HepG2 (cell line): ENCODE results near the gene PPM1H. TPM values are rescaled to one million over a fixed set of nuclear protein-coding genes. Genes with fewer than 3 reads are reported as not detected.

Experiments
- ATAC-seq: fragments of 200-7000 bp; cut with Tn5 transposase; 3 replicates; pipeline ENCODE4 v1.9.1; 2020; ENCODE audit warnings: mild to moderate bottlenecking, moderate library complexity
- BruUV-seq: library from RNA; stranded (reverse); fragments of 400-500 nt; replicated peaks from 2 replicates; lab custom pipeline; 2021; lab: Mats Ljungman, UMichigan
- CTCF ChIA-PET: fragments of 300-600 bp; formaldehyde crosslinking; extraction: SDS; loops from one replicate; lab custom pipeline; 2021; ENCODE audit warnings: low total read pairs, inconsistent platforms, low intra/inter-chr PET ratio; lab: Yijun Ruan, JAX
- POLR2A ChIA-PET: fragments of 350-600 bp; sonication (Branson Sonifier 250); formaldehyde crosslinking; loops from one replicate; lab custom pipeline; 2020; ENCODE audit warnings: antibody characterized with exemption, inconsistent platforms; lab: Yijun Ruan, JAX
- DNase-seq: peaks from one replicate; pipeline ENCODE4 v3.0.0-alpha.2; 2015; ENCODE audit warnings: low spot score
- FAIRE-seq: peaks from 3 replicates; lab custom pipeline; 2011; peaks lifted over from hg19 to GRCh38; lab: Jason Lieb, UNC
- H2AFZ ChIP-seq: one replicate; pipeline ENCODE4 v1.6.1; 2011; ENCODE audit warnings: low read length, inconsistent platforms
- H3K27ac ChIP-seq: fragments of 300-600 bp; 3 replicates; pipeline ENCODE4 v1.8.0; 2011; ENCODE audit warnings: mixed run types, mild to moderate bottlenecking, mixed read lengths, low read length, inconsistent platforms; ENCODE audit not compliant: insufficient read depth; ENCODE audit errors: extremely low read length
- H3K27me3 ChIP-seq, 2 experiments: fragments of 200-600 bp in 1 of 2; 2 replicates in 1 of 2; 3 replicates in 1 of 2; pipeline versions ENCODE4 v1.6.0 to v1.8.0; 2011; ENCODE audit warnings: low read length in 2 of 2, mild to moderate bottlenecking in 2 of 2, moderate library complexity in 2 of 2, inconsistent platforms in 1 of 2; ENCODE audit not compliant: insufficient read depth in 2 of 2, control insufficient read depth in 1 of 2
- H3K36me3 ChIP-seq, 2 experiments: fragments of 200-600 bp in 1 of 2; replicated peaks in 1 of 2; 2 replicates in 1 of 2; 3 replicates in 1 of 2; pipeline versions ENCODE4 v1.5.1 to v1.8.0; 2011; ENCODE audit warnings: low read length in 2 of 2, inconsistent platforms in 1 of 2; ENCODE audit not compliant: insufficient read depth in 2 of 2, control insufficient read depth in 1 of 2
- H3K4me1 ChIP-seq: 2 replicates; pipeline ENCODE4 v1.5.1; 2012; ENCODE audit warnings: low read length, inconsistent platforms; ENCODE audit not compliant: insufficient read depth
- H3K4me2 ChIP-seq: 2 replicates; pipeline ENCODE4 v1.6.0; 2011; ENCODE audit warnings: low read depth, low read length, inconsistent platforms
- H3K4me3 ChIP-seq, 3 experiments: fragments of 200-600 bp in 1 of 3; sonication (generic), shearing (Covaris generic) in 1 of 3; replicated peaks in 1 of 3; 2 replicates each; pipeline ENCODE4 v1.5.1; 2011 to 2016; ENCODE audit warnings: low read length in 3 of 3, inconsistent platforms in 2 of 3, low read depth in 2 of 3, mild to moderate bottlenecking in 2 of 3, control low read depth in 1 of 3, mixed read lengths in 1 of 3; ENCODE audit not compliant: insufficient read depth in 1 of 3
- H3K79me2 ChIP-seq: one replicate; pipeline ENCODE4 v1.6.1; 2011; ENCODE audit warnings: low read length, inconsistent platforms; ENCODE audit not compliant: insufficient read depth
- H3K9ac ChIP-seq: 2 replicates; pipeline ENCODE4 v1.6.0; 2011; ENCODE audit warnings: mild to moderate bottlenecking, low read depth, low read length, inconsistent platforms; ENCODE audit not compliant: insufficient read depth
- H3K9me3 ChIP-seq: 2 replicates; pipeline ENCODE4 v1.5.1; 2012; ENCODE audit warnings: mild to moderate bottlenecking, low read length
- H4K20me1 ChIP-seq: 2 replicates; pipeline ENCODE4 v1.6.0; 2011; ENCODE audit warnings: inconsistent platforms, mild to moderate bottlenecking, low read length, moderate library complexity; ENCODE audit not compliant: insufficient read depth
- ARID4A ChIP-seq: sonication (generic); formaldehyde crosslinking; IDR thresholded peaks from 2 replicates; pipeline ENCODE4 v1.5.0; 2020; ENCODE audit warnings: mild to moderate bottlenecking, missing genetic modification reagents, borderline replicate concordance
- ATAD3A ChIP-seq: sonication (generic); formaldehyde crosslinking; IDR thresholded peaks from 2 replicates; pipeline ENCODE4 v1.4.0; 2020; ENCODE audit warnings: missing genetic modification reagents
- CREB3 ChIP-seq: sonication (generic); formaldehyde crosslinking; IDR thresholded peaks from 2 replicates; pipeline ENCODE4 v1.5.0; 2020; ENCODE audit warnings: missing genetic modification reagents
- EHMT2 ChIP-seq: fragments of 200-600 bp; sonication (generic); IDR thresholded peaks from 2 replicates; pipeline ENCODE4 v1.7.0; 2017; ENCODE audit warnings: antibody characterized with exemption, low read depth, low read length, borderline replicate concordance
- PCBP1 ChIP-seq: fragments of 200-400 bp; formaldehyde crosslinking; IDR thresholded peaks from 2 replicates; pipeline ENCODE4 v1.6.1; 2017; ENCODE audit warnings: mild to moderate bottlenecking, low read depth, low read length, borderline replicate concordance
- RXRA ChIP-seq: sonication (generic); formaldehyde crosslinking; IDR thresholded peaks from 2 replicates; pipeline ENCODE4 v1.5.1; 2020; ENCODE audit warnings: missing genetic modification reagents
- ZBTB37 ChIP-seq: sonication (generic); formaldehyde crosslinking; IDR thresholded peaks from 2 replicates; pipeline ENCODE4 v1.4.0; 2020; ENCODE audit warnings: mild to moderate bottlenecking, missing genetic modification reagents
- ZNF234 ChIP-seq: sonication (generic); formaldehyde crosslinking; conservative IDR thresholded peaks from 2 replicates; pipeline ENCODE4 v1.5.1; 2020; ENCODE audit warnings: mild to moderate bottlenecking, missing genetic modification reagents
- ZNF274 ChIP-seq: sonication (generic); formaldehyde crosslinking; IDR thresholded peaks from 2 replicates; pipeline ENCODE4 v1.5.1; 2020; ENCODE audit warnings: mild to moderate bottlenecking, missing genetic modification reagents
- ZNF451 ChIP-seq: sonication (generic); formaldehyde crosslinking; IDR thresholded peaks from 2 replicates; pipeline ENCODE4 v1.5.0; 2020; ENCODE audit warnings: mild to moderate bottlenecking, missing genetic modification reagents
- ZNF674 ChIP-seq: sonication (generic); formaldehyde crosslinking; IDR thresholded peaks from 2 replicates; pipeline ENCODE4 v1.5.0; 2020; ENCODE audit warnings: low read depth, mild to moderate bottlenecking, missing genetic modification reagents
- ZNF781 ChIP-seq: sonication (generic); formaldehyde crosslinking; IDR thresholded peaks from 2 replicates; pipeline ENCODE4 v1.5.1; 2020; ENCODE audit warnings: borderline replicate concordance, mild to moderate bottlenecking, missing genetic modification reagents; ENCODE audit errors: not compliant biosample characterization
- ZNF792 ChIP-seq: IDR thresholded peaks from 2 replicates; pipeline ENCODE4 v1.6.1; 2016
- ZNF800 ChIP-seq: sonication (generic); formaldehyde crosslinking; IDR thresholded peaks from 2 replicates; pipeline ENCODE4 v1.4.0; 2020; ENCODE audit warnings: missing genetic modification reagents
- WGBS: methylation state at CpG from one replicate; pipeline ENCODE4 v1.1.6; 2017; ENCODE audit warnings: low lambda C conversion rate; 5-methylcytosine and 5-hydroxymethylcytosine counted together
- in situ Hi-C: cut with HindIII; loops from 2 replicates; pipeline ENCODE4 v1.10.0; 2017; ENCODE audit warnings: low pct_unique_long_range_greater_than_20kb; ENCODE audit not compliant: extremely low pct_ligation_motif_present
- intact Hi-C: fragments of 100-400 bp; cut with micrococcal nuclease; formaldehyde crosslinking; loops from one replicate; pipeline ENCODE4 v1.10.0; 2022; ENCODE audit not compliant: unreplicated experiment
- polyA plus RNA-seq, 8 experiments: library from polyadenylated mRNA; depleted of rRNA in 3 of 8; stranded (reverse) in 7 of 8; unstranded in 1 of 8; fragments of >200 nt; fragmentation: Illumina TruSeq in 4 of 8; extraction: Trizol in 4 of 8; gene quantifications; 2 replicates each; pipeline versions ENCODE4 v1.2.1 to v1.2.3, GENCODE V29; 2011 to 2016; ENCODE audit warnings: low read depth in 4 of 8, missing spikeins in 1 of 8, mixed read lengths in 1 of 8; ENCODE audit not compliant: insufficient read depth in 1 of 8
- total RNA-seq, 5 experiments: library from RNA; depleted of rRNA; stranded (reverse); fragments of >200 nt; fragmentation: Illumina TruSeq; extraction: Trizol; gene quantifications; 2 replicates each; pipeline ENCODE4 v1.2.3, GENCODE V29; 2016; ENCODE audit warnings: low read depth in 1 of 5

Gene PPM1H
- total and polyA plus RNA-seq, 2 of the 13 experiments (the other 11 are each of a cell fraction or from before 2014, with no cell fraction given), result 29.1 to 38.1 TPM

- TF ChIP-seq CREB3 (CRISPR knock-in tag), result no peak
- no peak for TF ChIP-seq ZBTB37 (CRISPR knock-in tag)
- no peak for TF ChIP-seq ATAD3A
These were observed 195.5 kb downstream of the PPM1H start (continued) for GRCh38 chr12:62739266-62740015.

GRCh38 chr12:62738616-62739015, 196.3 kb downstream of the PPM1H start:
- ATAC-seq (no peak), DNase-seq (no peak), FAIRE-seq (no peak)
- ChIA-PET CTCF (no interaction called here), POLR2A (no interaction called here)
- 98% methylated on average over 8 of the region's 8 CpGs for WGBS
- Histone ChIP-seq H3K4me2 (no peak overlapping the region), H3K9ac (no peak overlapping the region), H3K27me3 (no peaks in the 10 kb centered on the region), H2AFZ (no peak overlapping the region), H3K4me3 (no peak overlapping the region), H4K20me1 (peaks cover 3% of the 10 kb centered on the region; the same call in 1 of the 2 replicates), H3K27ac (no peak overlapping the region), H3K79me2 (peaks cover 1% of the 10 kb centered on the region), H3K36me3 (peaks cover 17 to 59% of the 10 kb centered on the region in 2 experiments), H3K4me1 (no peaks in the 10 kb centered on the region), H3K9me3 (no peaks in the 10 kb centered on the region)
- intact Hi-C loops (no loop called here), in situ Hi-C loops (no loop called here)
- no TSS peak for BruUV-seq
- no peak for TF ChIP-seq RXRA (CRISPR knock-in tag)
- TF ChIP-seq PCBP1, result no peak
- TF ChIP-seq ARID4A (CRISPR knock-in tag), result no peak
- TF ChIP-seq ZNF234 (CRISPR knock-in tag), result no peak
- no peak for TF ChIP-seq ZNF781 (CRISPR knock-in tag)
- TF ChIP-seq ZNF800 (CRISPR knock-in tag), result no peak
- TF ChIP-seq EHMT2, result no peak
- TF ChIP-seq ZNF274, result no peak
- TF ChIP-seq ZNF792 (CRISPR knock-in tag), result no peak
- no peak for TF ChIP-seq ZNF674 (CRISPR knock-in tag)
- no peak for TF ChIP-seq ZNF451 (CRISPR knock-in tag)
